T-cell (primary cell): ENCODE data around the gene FHOD3. TPM values are rescaled to one million over a fixed set of nuclear protein-coding genes. Genes with fewer than 3 reads are reported as not detected.

ENCODE experiments used
- ATAC-seq, 4 experiments: fragments of 200-7000 bp in 3 of 4; fragments of 150-1000 bp in 1 of 4; cut with Tn5 transposase; replicated peaks in 1 of 4; 1 replicate in 3 of 4; 2 replicates in 1 of 4; pipeline ENCODE4 v1.10.0; 2021; ENCODE audit warnings: moderate library complexity in 3 of 4, mild to moderate bottlenecking in 2 of 4, moderate number of reproducible peaks in 1 of 4
- CTCF ChIA-PET, 2 donors: fragments of 300-600 bp; sonication (Branson Sonifier 250); formaldehyde crosslinking; loops; one replicate each; lab custom pipeline; 2022; ENCODE audit warnings: antibody characterized with exemption in 2 of 2; lab: Charles Lee
- POLR2A ChIA-PET, 2 donors: fragments of 300-600 bp; sonication (Branson Sonifier 250); formaldehyde crosslinking; loops; one replicate each; lab custom pipeline; 2022; ENCODE audit warnings: antibody characterized with exemption in 2 of 2; lab: Charles Lee
- DNase-seq, 35 experiments: peaks; one replicate each; pipeline versions ENCODE4 v3.0.0 to v3.0.0-alpha.2; 2013 to 2023
- H3K27ac ChIP-seq: one replicate; pipeline ENCODE4 v1.5.1; 2013; ENCODE audit warnings: low read length
- H3K27me3 ChIP-seq, 2 experiments: replicated peaks in 1 of 2; 1 replicate in 1 of 2; 2 replicates in 1 of 2; pipeline versions ENCODE4 v1.6.1 to v1.7.0; 2013; ENCODE audit warnings: low read length in 1 of 2, mixed read lengths in 1 of 2; ENCODE audit not compliant: control insufficient read depth in 2 of 2, insufficient read depth in 2 of 2; ENCODE audit errors: extremely low read depth in 1 of 2
- H3K36me3 ChIP-seq, 2 donors: 1 replicate in 1 of 2; 2 replicates in 1 of 2; pipeline versions ENCODE4 v1.6.1 to v1.7.0; 2013; ENCODE audit warnings: low read length in 1 of 2; ENCODE audit not compliant: control insufficient read depth in 2 of 2, insufficient read depth in 1 of 2; ENCODE audit errors: extremely low read depth in 1 of 2
- H3K4me1 ChIP-seq, 2 experiments: 1 replicate in 1 of 2; 2 replicates in 1 of 2; pipeline versions ENCODE4 v1.6.1 to v1.7.0; 2013; ENCODE audit warnings: low read length in 2 of 2, mixed read lengths in 1 of 2; ENCODE audit not compliant: insufficient read depth in 2 of 2, control insufficient read depth in 1 of 2; ENCODE audit errors: extremely low read depth in 1 of 2
- H3K4me3 ChIP-seq, 2 donors: 1 replicate in 1 of 2; 2 replicates in 1 of 2; pipeline versions ENCODE4 v1.5.1 to v1.7.0; 2013; ENCODE audit warnings: mild to moderate bottlenecking in 2 of 2, low read length in 1 of 2, moderate library complexity in 1 of 2; ENCODE audit not compliant: control insufficient read depth in 1 of 2; ENCODE audit errors: extremely low read depth in 1 of 2
- H3K9me3 ChIP-seq: 2 replicates; pipeline ENCODE4 v1.7.0; 2013
- H3K27ac Mint-ChIP-seq, 2 donors: one replicate each; pipeline ENCODE4 v1.8.0; 2020 to 2021; ENCODE audit warnings: mild to moderate bottlenecking in 2 of 2, mixed read lengths in 2 of 2
- H3K27me3 Mint-ChIP-seq, 2 donors: one replicate each; pipeline ENCODE4 v1.8.0; 2021 to 2022; ENCODE audit warnings: mixed read lengths in 2 of 2
- H3K36me3 Mint-ChIP-seq: one replicate; pipeline ENCODE4 v1.8.0; 2021; ENCODE audit warnings: mixed read lengths
- H3K4me1 Mint-ChIP-seq, 3 donors: one replicate each; pipeline ENCODE4 v1.8.0; 2020 to 2022; ENCODE audit warnings: mixed read lengths in 3 of 3, mild to moderate bottlenecking in 1 of 3
- H3K4me3 Mint-ChIP-seq, 3 donors: one replicate each; pipeline ENCODE4 v1.8.0; 2020 to 2022; ENCODE audit warnings: mild to moderate bottlenecking in 3 of 3, mixed read lengths in 3 of 3, moderate library complexity in 3 of 3
- H3K9me3 Mint-ChIP-seq, 3 donors: one replicate each; pipeline ENCODE4 v1.8.0; 2020 to 2022; ENCODE audit warnings: mixed read lengths in 3 of 3
- WGBS: methylation state at CpG from one replicate; pipeline ENCODE4 v1.1.5; 2013; ENCODE audit warnings: missing lambda C conversion rate; ENCODE audit not compliant: insufficient coverage; 5-methylcytosine and 5-hydroxymethylcytosine counted together
- total RNA-seq, 35 experiments: library from RNA in 6 of 35; stranded (reverse) in 6 of 35; fragments of 120-200 nt in 1 of 35; gene quantifications; one replicate each; pipeline versions ENCODE4 v1.2.1 to v1.2.4 and lab custom pipeline; 2013 to 2026

Gene FHOD3
- total RNA-seq, 5 donors from 2014 or later (not counting 1 experiment from before 2014, with no cell fraction given) = 0.06 TPM; not detected in 4

- no peaks in the 10 kb centered on the region for H3K4me1 Mint-ChIP-seq
- DNase-seq (no peak), ATAC-seq (no peak)
- Histone ChIP-seq H3K4me1 (no peaks in the 10 kb centered on the region), H3K9me3 (no peaks in the 10 kb centered on the region), H3K4me3 (no peak overlapping the region), H3K27ac (no peak overlapping the region), H3K36me3 (no peaks in the 10 kb centered on the region), H3K27me3 (peaks cover 0 to 7% of the 10 kb centered on the region in 2 experiments)
- peaks cover 0 to 2% (median 0%) of the 10 kb centered on the region in 3 donors for H3K9me3 Mint-ChIP-seq
- H3K4me3 Mint-ChIP-seq = no peak overlapping the region
- CTCF ChIA-PET = no interaction called here
- H3K27me3 Mint-ChIP-seq = peaks cover 8 to 25% of the 10 kb centered on the region in 2 donors
- WGBS = 61% methylated on average over 6 of the region's 7 CpGs
- no peaks in the 10 kb centered on the region for H3K36me3 Mint-ChIP-seq
- POLR2A ChIA-PET = no interaction called here
- no peak overlapping the region for H3K27ac Mint-ChIP-seq
Observed at GRCh38 chr18:36365836-36366775, 68.6 kb downstream of the FHOD3 start.

- DNase-seq (no peak), ATAC-seq (no peak)
- H3K9me3 Mint-ChIP-seq = peaks cover 0 to 6% (median 0%) of the 10 kb centered on the region in 3 donors
- WGBS = 71% methylated on average over 6 of the region's 8 CpGs
- no peaks in the 10 kb centered on the region for H3K4me1 Mint-ChIP-seq
- no peak overlapping the region for H3K27ac Mint-ChIP-seq
- Histone ChIP-seq H3K36me3 (no peaks in the 10 kb centered on the region), H3K27me3 (peaks cover 0 to 7% of the 10 kb centered on the region in 2 experiments), H3K27ac (no peak overlapping the region), H3K9me3 (no peaks in the 10 kb centered on the region), H3K4me3 (no peak overlapping the region), H3K4me1 (no peaks in the 10 kb centered on the region)
- peaks cover 9 to 23% of the 10 kb centered on the region in 2 donors for H3K27me3 Mint-ChIP-seq
- ChIA-PET POLR2A (no interaction called here), CTCF (no interaction called here)
- no peak overlapping the region for H3K4me3 Mint-ChIP-seq
- H3K36me3 Mint-ChIP-seq = no peaks in the 10 kb centered on the region
Observed at GRCh38 chr18:36366994-36367839, 69.7 kb downstream of the FHOD3 start.

- no peaks in the 10 kb centered on the region for H3K4me1 ChIP-seq
- H3K27me3 Mint-ChIP-seq = peaks cover 23 to 36% of the 10 kb centered on the region in 2 donors
- H3K4me3 Mint-ChIP-seq = no peak overlapping the region
- ATAC-seq = no peak
- no peaks in the 10 kb centered on the region for H3K36me3 ChIP-seq
- no peaks in the 10 kb centered on the region for H3K9me3 ChIP-seq
- POLR2A ChIA-PET = no interaction called here
- peaks cover 0 to 11% of the 10 kb centered on the region in 2 experiments for H3K27me3 ChIP-seq
- no peaks in the 10 kb centered on the region for H3K36me3 Mint-ChIP-seq
- no peak for DNase-seq
- peaks cover 0 to 6% (median 0%) of the 10 kb centered on the region in 3 donors for H3K9me3 Mint-ChIP-seq
- H3K27ac Mint-ChIP-seq = no peak overlapping the region
- H3K4me3 ChIP-seq = no peak overlapping the region
- no peak overlapping the region for H3K27ac ChIP-seq
- no CpG with 5 or more reads among the region's 3 CpGs for WGBS
- CTCF ChIA-PET = no interaction called here
- no peaks in the 10 kb centered on the region for H3K4me1 Mint-ChIP-seq
Observed at GRCh38 chr18:36368889-36369288, 71.4 kb downstream of the FHOD3 start.

- H3K4me1 Mint-ChIP-seq = no peaks in the 10 kb centered on the region
- 0% methylated on average over 4 of the region's 5 CpGs for WGBS
- Histone ChIP-seq H3K27me3 (peaks cover 0 to 10% of the 10 kb centered on the region in 2 experiments), H3K27ac (no peak overlapping the region), H3K36me3 (no peaks in the 10 kb centered on the region), H3K4me1 (no peaks in the 10 kb centered on the region), H3K4me3 (no peak overlapping the region), H3K9me3 (no peaks in the 10 kb centered on the region)
- H3K27ac Mint-ChIP-seq = no peak overlapping the region
- ATAC-seq = no peak
- peaks cover 32 to 38% of the 10 kb centered on the region in 2 donors for H3K27me3 Mint-ChIP-seq
- ChIA-PET CTCF (no interaction called here), POLR2A (no interaction called here)
- H3K4me3 Mint-ChIP-seq = no peak overlapping the region
- no peak for DNase-seq
- H3K36me3 Mint-ChIP-seq = no peaks in the 10 kb centered on the region
- peaks cover 0 to 6% (median 0%) of the 10 kb centered on the region in 3 donors for H3K9me3 Mint-ChIP-seq
Observed at GRCh38 chr18:36372903-36373311, 75.4 kb downstream of the FHOD3 start.

GRCh38 chr18:36374262-36374661, 76.7 kb downstream of the FHOD3 start:
- H3K4me1 Mint-ChIP-seq = no peaks in the 10 kb centered on the region
- no peak overlapping the region for H3K27ac Mint-ChIP-seq
- no peaks in the 10 kb centered on the region for H3K36me3 ChIP-seq
- no peaks in the 10 kb centered on the region for H3K4me1 ChIP-seq
- peaks cover 0 to 10% of the 10 kb centered on the region in 2 experiments for H3K27me3 ChIP-seq
- H3K9me3 ChIP-seq = no peaks in the 10 kb centered on the region
- H3K27ac ChIP-seq = no peak overlapping the region
- no peak overlapping the region for H3K4me3 ChIP-seq
- no peak for ATAC-seq
- WGBS = no CpG with 5 or more reads among the region's 3 CpGs
- DNase-seq = no peak
- peaks cover 0 to 6% (median 0%) of the 10 kb centered on the region in 3 donors for H3K9me3 Mint-ChIP-seq
- ChIA-PET CTCF (no interaction called here), POLR2A (no interaction called here)
- no peaks in the 10 kb centered on the region for H3K36me3 Mint-ChIP-seq
- H3K27me3 Mint-ChIP-seq = peaks cover 34 to 36% of the 10 kb centered on the region in 2 donors
- H3K4me3 Mint-ChIP-seq = no peak overlapping the region

- H3K36me3 ChIP-seq = no peaks in the 10 kb centered on the region
- CTCF ChIA-PET = no interaction called here
- POLR2A ChIA-PET = no interaction called here
Observed at GRCh38 chr18:36375118-36375517, 77.6 kb downstream of the FHOD3 start.

More at GRCh38 chr18:36375118-36375517, 77.6 kb downstream of the FHOD3 start:
- Mint-ChIP-seq H3K4me3 (no peak overlapping the region), H3K36me3 (no peaks in the 10 kb centered on the region), H3K9me3 (peaks cover 0 to 6% (median 0%) of the 10 kb centered on the region in 3 donors), H3K27ac (no peak overlapping the region), H3K4me1 (no peaks in the 10 kb centered on the region), H3K27me3 (peaks cover 32 to 36% of the 10 kb centered on the region in 2 donors)
- Histone ChIP-seq H3K4me3 (no peak overlapping the region), H3K4me1 (no peaks in the 10 kb centered on the region), H3K9me3 (no peaks in the 10 kb centered on the region), H3K27me3 (peaks cover 0 to 10% of the 10 kb centered on the region in 2 experiments), H3K27ac (no peak overlapping the region)
- no CpG with 5 or more reads among the region's 5 CpGs for WGBS
- ATAC-seq = no peak
- DNase-seq = no peak
